GM06990 (cell line): ENCODE data around the gene ANKRD61.

Experiments used
- DNase-seq: peaks from one replicate; pipeline ENCODE4 v3.0.0-alpha.2; 2011; ENCODE audit not compliant: insufficient read length; ENCODE audit errors: extremely low read depth
- H3K27me3 ChIP-seq: replicated peaks from 2 replicates; pipeline ENCODE4 v1.6.0; 2011; ENCODE audit warnings: low read length; ENCODE audit not compliant: control insufficient read depth, insufficient read depth
- H3K36me3 ChIP-seq: 2 replicates; pipeline ENCODE4 v1.5.1; 2011; ENCODE audit warnings: low read length; ENCODE audit not compliant: control insufficient read depth, insufficient read depth
- H3K4me3 ChIP-seq: replicated peaks from 2 replicates; pipeline ENCODE4 v1.5.1; 2011; ENCODE audit warnings: low read depth, mild to moderate bottlenecking, control low read depth, low read length
- TF ChIP-seq, protein P1 (sequence below): IDR thresholded peaks from 2 replicates; pipeline ENCODE4 v1.5.1; 2011; ENCODE audit warnings: low read length, control low read depth, mild to moderate bottlenecking, inconsistent platforms; ENCODE audit not compliant: insufficient read depth, poor library complexity, severe bottlenecking

The ANKRD61 gene

DNA sequence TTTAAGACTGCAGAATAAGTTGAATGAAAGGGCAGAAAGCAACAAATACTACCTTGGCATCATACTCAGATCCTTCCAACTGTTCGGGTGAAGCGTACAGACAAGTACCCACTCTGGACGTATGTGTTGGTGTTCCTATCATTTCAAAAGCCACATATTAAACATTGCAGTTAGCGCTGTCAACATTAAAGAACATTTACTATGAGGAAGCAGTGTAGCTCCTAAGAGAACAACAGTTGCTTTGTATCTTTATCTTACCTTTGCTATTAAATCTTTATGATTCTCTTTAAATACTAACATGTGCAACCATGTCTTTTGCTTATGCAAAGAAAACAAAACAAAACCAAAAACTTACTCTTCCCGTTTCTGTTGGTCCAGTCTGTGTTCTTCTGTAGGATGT lies 2.6 kb upstream of the ANKRD61 start:
- peaks cover 10% of the 10 kb centered on the region for H3K36me3 ChIP-seq
- no peak overlapping the region for H3K4me3 ChIP-seq
- no peaks in the 10 kb centered on the region for H3K27me3 ChIP-seq
- TF ChIP-seq, protein P1, sequence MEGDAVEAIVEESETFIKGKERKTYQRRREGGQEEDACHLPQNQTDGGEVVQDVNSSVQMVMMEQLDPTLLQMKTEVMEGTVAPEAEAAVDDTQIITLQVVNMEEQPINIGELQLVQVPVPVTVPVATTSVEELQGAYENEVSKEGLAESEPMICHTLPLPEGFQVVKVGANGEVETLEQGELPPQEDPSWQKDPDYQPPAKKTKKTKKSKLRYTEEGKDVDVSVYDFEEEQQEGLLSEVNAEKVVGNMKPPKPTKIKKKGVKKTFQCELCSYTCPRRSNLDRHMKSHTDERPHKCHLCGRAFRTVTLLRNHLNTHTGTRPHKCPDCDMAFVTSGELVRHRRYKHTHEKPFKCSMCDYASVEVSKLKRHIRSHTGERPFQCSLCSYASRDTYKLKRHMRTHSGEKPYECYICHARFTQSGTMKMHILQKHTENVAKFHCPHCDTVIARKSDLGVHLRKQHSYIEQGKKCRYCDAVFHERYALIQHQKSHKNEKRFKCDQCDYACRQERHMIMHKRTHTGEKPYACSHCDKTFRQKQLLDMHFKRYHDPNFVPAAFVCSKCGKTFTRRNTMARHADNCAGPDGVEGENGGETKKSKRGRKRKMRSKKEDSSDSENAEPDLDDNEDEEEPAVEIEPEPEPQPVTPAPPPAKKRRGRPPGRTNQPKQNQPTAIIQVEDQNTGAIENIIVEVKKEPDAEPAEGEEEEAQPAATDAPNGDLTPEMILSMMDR, result no peak
- no peak for DNase-seq

DNA sequence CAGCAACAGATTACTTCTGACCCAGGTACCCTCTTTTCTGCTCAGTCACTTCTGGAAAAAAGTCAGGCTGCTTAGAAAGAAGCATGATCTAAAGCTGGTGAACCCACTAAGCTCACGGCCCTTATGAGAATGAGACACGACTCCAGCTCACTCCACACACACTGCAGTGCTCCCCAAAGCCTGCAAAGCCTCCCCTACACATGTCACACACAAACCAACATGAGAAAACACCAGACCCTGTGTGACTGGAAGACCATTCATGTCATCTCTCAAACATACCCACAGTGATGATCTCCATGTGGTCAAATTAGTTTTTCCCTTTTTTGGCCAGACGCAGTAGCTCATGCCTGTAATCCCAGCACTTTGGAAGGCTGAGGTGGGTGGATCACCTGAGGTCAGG lies 391 bp downstream of the ANKRD61 start:
- no peak for DNase-seq

GRCh38 chr7:6032167-6032566 lies 991 bp downstream of the ANKRD61 start:
- H3K4me3 ChIP-seq, result no peak overlapping the region
- H3K36me3 ChIP-seq, result peaks cover 11% of the 10 kb centered on the region
- TF ChIP-seq, protein P1, result no peak
- H3K27me3 ChIP-seq, result no peaks in the 10 kb centered on the region
- DNase-seq, result no peak

More for the DNA sequence above, 391 bp downstream of the ANKRD61 start:
- TF ChIP-seq, protein P1, result no peak
- no peak overlapping the region for H3K4me3 ChIP-seq
- no peaks in the 10 kb centered on the region for H3K27me3 ChIP-seq
- peaks cover 11% of the 10 kb centered on the region for H3K36me3 ChIP-seq

GRCh38 chr7:6032641-6033040 lies 1.5 kb downstream of the ANKRD61 start:
- Histone ChIP-seq H3K27me3 (no peaks in the 10 kb centered on the region), H3K4me3 (no peak overlapping the region), H3K36me3 (peaks cover 11% of the 10 kb centered on the region)
- no peak for DNase-seq
- TF ChIP-seq, protein P1, result no peak

- no peak overlapping the region for H3K4me3 ChIP-seq
- TF ChIP-seq, protein P1, result no peak
- peaks cover 11% of the 10 kb centered on the region for H3K36me3 ChIP-seq
- no peak for DNase-seq
- no peaks in the 10 kb centered on the region for H3K27me3 ChIP-seq
Measured at GRCh38 chr7:6035165-6035564, 4.0 kb downstream of the ANKRD61 start.

GRCh38 chr7:6035686-6036085 lies 4.5 kb downstream of the ANKRD61 start:
- no peak overlapping the region for H3K4me3 ChIP-seq
- peaks cover 15% of the 10 kb centered on the region for H3K36me3 ChIP-seq
- no peak for DNase-seq
- TF ChIP-seq, protein P1, result no peak
- no peaks in the 10 kb centered on the region for H3K27me3 ChIP-seq
